Tibial nerve (tissue), 4 donors: ENCODE results near the gene FAM171A1.

Experiments used
- CTCF ChIP-seq, 5 experiments: fragments of 200-600 bp in 3 of 5; fragments of 450-650 bp in 2 of 5; sonication (generic) in 3 of 5; IDR thresholded peaks; one replicate each; pipeline ENCODE4 v1.5.1; 2016 to 2019; ENCODE audit warnings: antibody characterized with exemption in 5 of 5, mild to moderate bottlenecking in 3 of 5, moderate library complexity in 2 of 5
- EP300 ChIP-seq, 2 donors: sonication (generic); formaldehyde crosslinking; IDR thresholded peaks; one replicate each; pipeline ENCODE4 v1.6.1; 2017; ENCODE audit warnings: antibody characterized with exemption in 2 of 2, mild to moderate bottlenecking in 1 of 2
- POLR2A ChIP-seq, 2 donors: fragments of 450-650 bp; IDR thresholded peaks; one replicate each; pipeline ENCODE4 v1.6.1; 2017; ENCODE audit warnings: antibody characterized with exemption in 2 of 2, mild to moderate bottlenecking in 2 of 2, moderate library complexity in 2 of 2

GRCh38 chr10:15295537-15296325 is 75.4 kb downstream of the FAM171A1 start:
- TF ChIP-seq CTCF (IDR thresholded peaks at IDR 0.05): no peak
- TF ChIP-seq POLR2A (IDR thresholded peaks at IDR 0.05): no peak
- TF ChIP-seq EP300 (IDR thresholded peaks at IDR 0.05): no peak
